HG02610 (cell line): Measurements from ENCODE around the gene NMUR2.

Experiments
- ATAC-seq: cut with Tn5 transposase; IDR thresholded peaks from one replicate; pipeline ENCODE4 v1.9.1; 2021; ENCODE audit warnings: mild to moderate bottlenecking, moderate library complexity; ENCODE audit not compliant: unreplicated experiment

Gene NMUR2

GRCh38 chr5:152372875-152373274 is 32.2 kb downstream of the NMUR2 start:
- ATAC-seq, result no peak

- ATAC-seq, result no peak
These were observed 35.8 kb downstream of the NMUR2 start for GRCh38 chr5:152369298-152369697.

GRCh38 chr5:152367554-152367953 is 37.5 kb downstream of the NMUR2 start:
- ATAC-seq, result no peak

GRCh38 chr5:152366716-152367115 is 38.4 kb downstream of the NMUR2 start:
- no peak for ATAC-seq

GRCh38 chr5:152364899-152365298 is 40.2 kb downstream of the NMUR2 start:
- ATAC-seq, result no peak

GRCh38 chr5:152364172-152364571 is 40.9 kb downstream of the NMUR2 start:
- no peak for ATAC-seq

GRCh38 chr5:152358861-152359568 is 46.1 kb downstream of the NMUR2 start:
- ATAC-seq, result no peak

- no peak for ATAC-seq
These were observed 48.6 kb downstream of the NMUR2 start for GRCh38 chr5:152356506-152356905.

GRCh38 chr5:152355061-152355460 is 50.0 kb downstream of the NMUR2 start:
- ATAC-seq, result no peak

- ATAC-seq, result no peak
These were observed 52.1 kb downstream of the NMUR2 start for GRCh38 chr5:152353001-152353400.

- ATAC-seq, result peak; percentile 81
These were observed 55.2 kb downstream of the NMUR2 start for GRCh38 chr5:152349683-152350526.
